Bone marrow (tissue), 2 donors: ENCODE measurements around the gene NACA.
"Not testable (repeated sequence)": the region's sequence is repeated elsewhere in the genome, so short reads cannot be mapped to it uniquely, and the experiment has no call there.

ENCODE experiments used
- DNase-seq, 2 donors: peaks; one replicate each; lab custom pipeline; 2025; lab: John Stamatoyannopoulos, UW

NACA gene

DNA sequence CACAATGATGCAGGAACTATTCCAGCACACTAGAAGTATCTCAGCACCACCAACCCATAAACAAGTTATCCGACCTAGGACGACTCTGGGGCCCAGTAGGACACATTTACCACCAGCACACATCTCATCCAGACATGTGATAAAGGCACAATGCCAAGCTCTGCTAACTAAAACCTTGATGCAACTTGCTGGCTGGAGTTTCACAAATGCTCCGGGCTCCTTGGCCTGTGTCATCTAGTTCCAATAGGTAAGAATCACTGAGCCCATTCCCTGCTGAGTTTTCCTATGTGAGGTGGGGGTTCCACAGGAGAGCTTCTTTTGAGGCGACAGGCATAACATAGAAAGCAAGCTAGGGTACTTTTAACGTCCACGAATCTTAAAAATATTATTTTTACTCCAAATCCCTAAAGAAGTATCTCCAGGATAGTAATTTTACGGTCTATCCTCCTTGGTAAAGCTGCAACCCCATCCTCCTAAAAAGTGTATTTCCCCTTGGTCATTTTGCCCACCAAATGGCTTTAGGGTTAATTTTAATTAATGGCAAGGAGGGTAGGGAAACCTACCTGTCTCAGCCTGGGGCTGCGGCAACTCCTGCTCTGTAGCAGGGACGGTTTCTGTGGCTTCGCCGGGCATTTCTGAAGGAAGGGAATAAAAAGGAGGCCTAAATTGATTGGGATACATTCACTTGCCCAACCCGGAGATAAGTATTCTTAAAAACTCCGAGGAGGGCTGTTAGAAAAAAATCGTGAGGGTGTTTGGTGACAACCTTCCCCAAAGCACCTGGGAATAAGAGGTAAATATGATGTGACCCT, 1.0 kb downstream of the NACA start:
- DNase-seq: no peak

DNA sequence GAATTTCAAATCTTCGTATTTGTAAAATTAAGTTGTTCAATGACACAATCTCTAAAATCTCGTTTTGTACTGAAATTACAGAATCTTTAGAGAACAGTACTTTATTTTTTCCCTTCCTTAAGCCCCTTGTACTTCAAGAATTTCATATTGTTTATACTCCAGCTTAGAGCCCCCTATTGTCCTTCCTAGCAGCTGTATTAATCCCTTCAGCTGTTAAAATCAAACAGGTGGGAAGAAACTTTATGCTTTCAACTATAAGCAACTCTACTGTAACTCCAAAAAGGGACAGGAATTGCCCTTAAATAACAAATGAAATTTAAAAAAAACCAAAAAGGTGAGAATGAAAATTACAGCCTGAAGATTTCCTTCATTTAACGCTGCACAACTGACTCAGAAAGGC, 1.7 kb downstream of the NACA start:
- DNase-seq: no peak

- DNase-seq: no peak
Measured at GRCh38 chr12:56722832-56723231, 2.3 kb downstream of the NACA start.

DNA sequence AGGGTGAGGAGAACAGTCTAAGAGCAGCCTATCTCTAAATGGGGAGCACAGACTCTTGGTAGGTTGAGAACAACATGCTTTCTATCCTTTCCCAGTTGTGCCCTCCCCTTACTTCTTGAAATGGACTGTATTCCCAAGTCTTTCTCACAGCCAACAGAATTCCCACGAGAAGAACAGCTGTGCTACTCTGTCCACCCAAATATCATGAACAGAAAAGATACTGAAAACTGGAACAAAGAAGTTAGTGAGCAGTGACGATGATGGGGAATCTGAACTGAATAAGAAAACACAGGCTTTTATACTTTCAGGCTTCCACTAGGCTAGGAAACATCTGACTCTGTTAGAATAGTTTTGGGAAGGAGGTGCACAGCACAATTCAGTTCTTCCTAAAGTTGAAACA, 3.4 kb downstream of the NACA start:
- DNase-seq: no peak

- DNase-seq: no peak
Measured at GRCh38 chr12:56721216-56721615, 3.9 kb downstream of the NACA start.

GRCh38 chr12:56720731-56721151, 4.4 kb downstream of the NACA start:
- DNase-seq: peak in 1 of 2 donors; percentile 26

- DNase-seq: no peak
Measured at GRCh38 chr12:56719056-56719455, 6.0 kb downstream of the NACA start.

GRCh38 chr12:56718636-56719035, 6.5 kb downstream of the NACA start:
- no peak for DNase-seq

DNA sequence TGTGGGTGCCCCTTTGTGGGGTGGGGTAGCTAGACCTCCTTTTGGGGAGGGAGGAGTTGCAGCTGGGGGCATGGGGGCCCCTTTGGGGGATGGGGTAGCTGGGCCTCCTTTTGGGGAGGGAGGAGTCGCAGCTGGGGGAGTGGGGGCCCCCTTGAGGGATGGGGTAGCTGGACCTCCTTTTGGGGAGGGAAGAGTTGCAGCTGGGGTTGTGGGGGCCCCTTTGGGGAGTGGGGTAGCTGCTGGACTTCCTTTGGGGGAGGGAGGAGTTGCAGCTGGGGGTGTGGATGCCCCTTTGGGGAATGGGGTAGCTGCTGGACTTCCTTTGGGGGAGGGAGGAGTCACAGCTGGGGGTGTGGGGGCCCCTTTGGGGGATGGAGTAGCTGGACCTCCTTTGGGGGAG, 7.0 kb downstream of the NACA start:
- no peak for DNase-seq

- DNase-seq: no peak
Measured at GRCh38 chr12:56716933-56717880, 7.9 kb downstream of the NACA start.

DNA sequence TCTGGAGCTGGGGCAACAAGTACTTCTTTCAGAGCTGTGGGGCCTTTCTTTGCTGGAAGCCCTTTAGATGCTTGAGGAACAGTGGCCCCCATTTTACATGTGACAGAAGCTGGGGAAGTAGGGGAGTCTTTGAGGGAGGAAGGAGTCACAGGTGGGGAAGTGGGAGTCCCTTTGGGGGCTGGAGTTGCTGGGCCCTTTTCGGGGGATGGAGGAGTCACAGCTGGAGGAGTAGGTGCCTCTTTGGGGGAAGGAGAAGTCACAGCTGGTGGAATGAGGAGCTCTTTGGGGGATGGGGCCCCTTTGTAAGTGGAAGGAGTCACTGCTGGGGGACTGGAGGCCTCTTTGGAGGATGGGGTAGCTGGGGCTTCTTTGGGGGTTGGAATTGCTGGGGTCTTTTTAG, 8.6 kb downstream of the NACA start:
- no peak for DNase-seq

DNA sequence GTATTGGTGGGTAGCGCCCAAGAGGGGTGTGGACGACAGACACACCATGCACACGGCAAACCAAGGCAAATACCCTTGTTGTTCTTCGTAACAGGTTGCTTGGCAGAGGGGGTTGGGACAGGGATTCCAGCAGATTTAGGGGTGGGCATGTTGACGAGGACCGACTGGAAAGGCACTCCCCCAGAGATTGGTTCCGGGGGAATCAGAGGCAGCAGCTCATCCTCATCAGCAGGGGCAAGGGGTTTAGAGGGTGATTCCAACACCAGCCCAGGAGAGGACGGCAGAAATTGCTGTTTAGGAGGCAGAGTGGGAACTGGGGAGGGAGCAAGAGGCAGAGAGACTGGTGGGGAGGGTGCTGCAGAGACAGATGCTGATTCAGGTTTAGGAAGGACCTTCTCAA, 9.3 kb downstream of the NACA start:
- no peak for DNase-seq

DNA sequence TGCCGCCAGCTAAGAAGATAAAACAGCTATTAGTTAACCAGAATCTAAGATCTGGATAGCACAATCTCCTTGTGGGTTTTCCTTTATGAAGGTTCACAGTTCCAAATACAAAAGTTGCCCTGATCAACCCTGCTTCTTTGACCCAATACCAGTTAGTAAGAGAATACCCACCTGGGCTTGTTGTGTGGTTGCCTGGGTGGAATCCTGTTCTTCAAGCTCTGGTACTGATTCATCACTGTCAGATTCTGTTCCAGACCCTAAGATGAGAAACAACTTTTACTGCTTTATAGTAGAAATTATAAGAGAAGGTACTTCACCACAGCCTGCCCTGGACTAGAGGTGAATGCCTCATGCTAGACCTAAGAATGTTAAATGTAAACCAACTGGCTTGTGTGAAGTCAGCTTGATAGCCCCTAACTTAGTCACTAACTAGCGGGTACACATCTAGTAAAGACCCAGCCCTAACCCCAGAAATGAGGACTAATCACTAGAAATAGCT, 10.6 kb downstream of the NACA start:
- no peak for DNase-seq

DNA sequence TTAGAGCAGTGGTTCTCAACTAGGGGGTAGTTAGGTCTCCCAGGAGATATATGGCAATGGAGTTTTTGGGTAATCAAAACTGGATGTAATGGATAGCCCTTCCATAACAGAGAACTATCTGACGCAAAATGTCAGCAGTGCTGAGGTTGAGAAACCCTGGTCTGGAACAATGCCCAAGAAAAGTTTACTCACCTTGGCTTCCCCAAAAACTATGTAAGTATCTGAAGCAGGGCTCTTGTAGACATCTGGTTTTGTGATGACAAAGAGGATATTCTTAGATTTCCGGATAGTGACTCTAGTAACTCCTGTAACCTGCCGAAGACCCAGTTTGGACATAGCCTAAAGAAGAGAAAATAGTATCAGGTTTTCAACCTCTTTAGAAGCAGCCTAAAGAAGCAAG, 11.8 kb downstream of the NACA start:
- no peak for DNase-seq

DNA sequence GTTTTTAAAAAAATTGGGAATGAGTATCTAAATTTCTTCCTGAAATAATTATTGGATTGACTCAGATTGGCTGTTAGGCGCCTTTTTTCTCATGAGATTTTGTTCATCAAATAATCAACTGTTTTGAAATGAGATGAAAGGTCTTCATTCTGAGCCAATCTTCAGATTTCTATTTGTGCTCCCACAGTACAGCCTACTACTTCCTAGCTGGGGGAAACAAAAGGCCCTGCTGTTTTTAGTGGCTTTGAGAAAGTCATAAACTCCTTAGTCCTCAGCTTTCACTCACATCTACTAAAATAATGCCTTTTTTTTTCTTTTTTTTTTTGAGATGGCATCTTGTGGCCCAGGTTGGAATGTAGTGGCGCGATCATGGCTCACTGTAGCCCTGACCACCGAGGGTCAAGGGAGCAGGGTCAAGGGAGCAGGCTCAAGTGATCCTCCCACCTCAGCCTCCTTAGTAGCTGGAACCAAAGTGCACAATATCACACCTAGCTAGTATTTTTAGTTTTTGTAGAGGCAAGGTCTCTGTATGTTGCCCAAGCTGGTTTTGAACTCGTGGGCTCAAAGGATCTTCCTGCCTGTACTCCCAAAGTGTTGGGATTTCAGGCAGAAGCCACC, 15.2 kb downstream of the NACA start:
- no peak for DNase-seq

- DNase-seq: not testable (repeated sequence)
Measured at GRCh38 chr12:56704522-56704921, 20.6 kb downstream of the NACA start.

DNA sequence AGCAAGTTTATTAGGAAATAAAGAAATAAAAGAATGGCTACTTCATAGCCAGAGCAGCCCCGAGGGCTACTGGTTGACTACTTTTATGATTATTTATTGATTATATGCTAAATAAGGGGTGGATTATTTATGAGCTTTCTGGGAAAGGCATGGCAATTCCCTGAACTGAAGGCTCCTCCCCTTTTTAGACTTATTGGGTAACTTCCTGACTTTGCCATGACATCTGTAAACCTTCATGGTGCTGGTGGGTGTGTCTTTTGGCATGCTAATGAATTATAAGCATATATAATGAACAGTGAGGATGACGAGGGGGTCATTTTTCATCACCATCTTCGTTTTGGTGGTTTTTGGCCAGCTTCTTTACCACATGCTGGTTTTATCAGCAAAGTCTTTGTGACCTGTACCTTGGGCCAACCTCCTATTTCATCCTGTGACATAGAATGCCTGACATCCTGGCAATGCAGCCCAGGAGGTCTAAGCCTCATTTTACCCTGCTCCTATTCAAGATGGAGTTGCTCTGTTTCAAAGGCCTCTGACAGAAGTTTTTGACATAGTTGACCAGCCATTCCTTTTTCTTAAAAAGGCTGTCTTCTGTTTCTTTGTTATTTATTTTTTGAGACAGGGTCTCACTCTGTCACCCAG, 26.0 kb downstream of the NACA start:
- no peak for DNase-seq

GRCh38 chr12:56695327-56696101, 29.6 kb downstream of the NACA start:
- no peak for DNase-seq

- DNase-seq: no peak
Measured at GRCh38 chr12:56694161-56694560, 30.9 kb downstream of the NACA start.

DNA sequence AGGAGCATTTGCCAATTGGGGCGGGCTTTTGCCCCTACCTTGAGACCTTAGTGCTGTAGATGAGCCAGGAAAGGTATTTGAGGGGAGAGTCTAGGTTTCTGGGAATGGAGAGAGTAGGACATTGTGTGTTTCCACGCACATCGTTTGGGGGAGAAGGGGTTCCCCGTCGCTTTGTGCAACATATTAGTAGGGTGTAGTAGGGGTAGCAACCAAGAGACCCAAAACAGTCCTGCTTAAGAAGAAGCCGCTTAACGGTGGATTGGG, 36.3 kb downstream of the NACA start:
- DNase-seq: peak in 1 of 2 donors; percentile 45

- peak; percentile 90 to 96 for DNase-seq
Measured at GRCh38 chr12:56688129-56688845, 36.8 kb downstream of the NACA start, which contains the start of gene PTGES3. Gene PTGES3 (minus strand): TSS chr12:56688284. CDS start chr12:56687999, 285 bp downstream.
